Measurements from ENCODE around the gene HECTD4. TPM values are rescaled to one million over a fixed set of nuclear protein-coding genes. Genes with fewer than 3 reads are reported as not detected.
A peak's percentile ranks its signal among the peaks of the same experiment; 100 is the strongest.
"Not testable (repeated sequence)": the region's sequence is repeated elsewhere in the genome, so short reads cannot be mapped to it uniquely, and the experiment has no call there.

HECTD4 gene
- total and polyA plus RNA-seq, 2 experiments from 2014 or later: 25.7 to 36.9 TPM

- Histone ChIP-seq H3K27ac (ENCODE audit: low read depth) (peak overlapping the region; percentile 97), H3K4me3 (peak overlapping the region; percentile 83), H3K36me3 (ENCODE audit: insufficient read depth) (peaks cover 44% of the 10 kb centered on the region), H4K20me1 (replicated peaks; ENCODE audit: insufficient read depth) (peaks cover 38% of the 10 kb centered on the region), H3K9me2 (ENCODE audit: insufficient read depth) (no peaks in the 10 kb centered on the region), H3K4me2 (peak overlapping the region; percentile 87), H3K27me3 (ENCODE audit: insufficient read depth) (no peaks in the 10 kb centered on the region), H3K79me2 (replicated peaks; ENCODE audit: insufficient read depth) (peaks cover 28% of the 10 kb centered on the region), H3F3A (replicated peaks; ENCODE audit: low read depth) (peaks cover 53% of the 10 kb centered on the region), H2AFZ (no peak overlapping the region), H3K4me1 (ENCODE audit: insufficient read depth) (peaks cover 11% of the 10 kb centered on the region; the same call in 1 of the 2 replicates)
- peaks cover 17% of the 10 kb centered on the region for H3K27me3 Mint-ChIP-seq (ENCODE audit: insufficient read depth, low read depth, poor library complexity)
- H3K27ac Mint-ChIP-seq: peak overlapping the region; percentile 100
- DNase-seq (ENCODE audit: low spot score) (no peak), ATAC-seq (no peak)
- no peak for TF ChIP-seq NANOG (IDR thresholded peaks at IDR 0.05; ENCODE audit: borderline replicate concordance)
- TF ChIP-seq EZH2phosphoT487 (IDR thresholded peaks at IDR 0.05; ENCODE audit: unreplicated experiment): no peak
- no peak for TF ChIP-seq CTCF (conservative IDR thresholded peaks at IDR 0.05; ENCODE audit: low read depth in 2 of 2)
- TF ChIP-seq REST (IDR thresholded peaks at IDR 0.05; ENCODE audit: unreplicated experiment): no peak
- TF ChIP-seq ETS1 (IDR thresholded peaks at IDR 0.05): no peak
- no peak for TF ChIP-seq CREB1 (CRISPR knock-in tag; IDR thresholded peaks at IDR 0.05; ENCODE audit: low read depth)
- H3K9me3 Mint-ChIP-seq: no peaks in the 10 kb centered on the region; the same call in 2 of the 3 replicates
- H3K36me3 Mint-ChIP-seq (ENCODE audit: low read depth): peaks cover 58% of the 10 kb centered on the region
- H3K4me3 Mint-ChIP-seq: peak overlapping the region; percentile 100
- H3K4me1 Mint-ChIP-seq: peaks cover 16% of the 10 kb centered on the region
Measured at GRCh38 chr12:112408621-112409020, 26.4 kb upstream of the HECTD4 start.

DNA sequence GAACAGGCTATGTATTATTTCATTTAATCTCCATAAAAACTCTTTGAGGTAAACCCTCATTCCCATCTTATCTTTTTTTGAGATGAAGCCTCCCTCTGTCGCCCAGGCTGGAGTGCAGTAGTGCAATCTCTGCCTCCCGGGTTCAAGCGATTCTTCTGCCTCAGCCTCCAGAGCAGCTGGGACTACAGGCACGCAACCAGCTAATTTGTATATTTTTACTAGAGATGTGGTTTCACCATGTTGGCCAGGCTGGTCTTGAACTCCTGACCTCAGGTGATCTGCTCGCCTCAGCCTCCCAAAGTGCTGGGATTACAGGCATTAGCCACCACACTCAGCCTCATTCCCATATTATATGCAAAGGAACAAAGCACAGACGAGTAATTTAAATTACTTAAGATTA, 25.5 kb upstream of the HECTD4 start:
- Histone ChIP-seq H3K4me1 (ENCODE audit: insufficient read depth) (peaks cover 11% of the 10 kb centered on the region; the same call in 1 of the 2 replicates), H3K4me3 (peak overlapping the region; percentile 83), H4K20me1 (replicated peaks; ENCODE audit: insufficient read depth) (peaks cover 38% of the 10 kb centered on the region), H3K4me2 (peak overlapping the region; percentile 87), H3F3A (replicated peaks; ENCODE audit: low read depth) (peaks cover 56% of the 10 kb centered on the region), H3K79me2 (replicated peaks; ENCODE audit: insufficient read depth) (peaks cover 28% of the 10 kb centered on the region), H3K27ac (ENCODE audit: low read depth) (peak overlapping the region; percentile 97), H3K36me3 (ENCODE audit: insufficient read depth) (peaks cover 44% of the 10 kb centered on the region)
- not testable (repeated sequence) for H3K9me2 ChIP-seq (ENCODE audit: insufficient read depth); DNase-seq (ENCODE audit: low spot score); H3K27me3 ChIP-seq (ENCODE audit: insufficient read depth); ATAC-seq; H2AFZ ChIP-seq; H3K9me3 Mint-ChIP-seq
- Mint-ChIP-seq H3K4me1 (peaks cover 16% of the 10 kb centered on the region), H3K27me3 (ENCODE audit: insufficient read depth, low read depth, poor library complexity) (peaks cover 18% of the 10 kb centered on the region), H3K36me3 (ENCODE audit: low read depth) (peaks cover 64% of the 10 kb centered on the region), H3K27ac (peak overlapping the region; percentile 100), H3K4me3 (peak overlapping the region; percentile 100)

Measured in GM23338 (cell line).